Measurements from ENCODE around the gene NNT.

The NNT gene

DNA sequence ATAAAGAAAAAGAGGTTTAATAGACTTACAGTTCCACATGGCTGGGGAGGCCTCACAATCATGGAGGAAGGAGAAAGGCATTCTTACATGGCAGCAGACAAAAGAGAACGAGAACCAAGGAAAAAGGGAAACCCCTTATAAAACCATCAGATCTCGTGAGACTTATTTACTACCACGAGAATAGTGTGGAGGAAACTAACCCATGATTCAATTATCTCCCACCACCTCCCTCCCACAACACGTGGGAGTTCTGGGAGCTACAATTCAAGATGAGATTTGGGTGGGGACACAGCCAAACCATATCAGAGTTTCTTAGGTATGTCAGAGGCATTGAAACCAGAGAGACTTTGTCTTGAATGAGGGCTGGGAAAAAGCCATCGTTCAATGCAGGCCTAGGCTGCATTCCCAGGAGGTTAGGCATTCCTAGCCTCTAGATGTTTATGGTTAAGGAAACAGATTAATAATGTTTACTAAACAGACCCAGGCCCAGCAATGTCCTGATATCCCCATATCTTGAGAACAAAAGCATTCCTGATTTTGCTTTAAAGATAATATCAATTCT lies 38.6 kb upstream of the NNT start:
- no peak overlapping the region for H3K27ac ChIP-seq
- no peak overlapping the region for H3K4me2 ChIP-seq
- H4K20me1 ChIP-seq (ENCODE audit: insufficient read depth): no peaks in the 10 kb centered on the region
- H3K4me3 ChIP-seq (IDR thresholded peaks at IDR 0.05; ENCODE audit: insufficient read depth, low read depth, low read length): no peak overlapping the region
- no peaks in the 10 kb centered on the region for H3K36me3 ChIP-seq (ENCODE audit: insufficient read depth)
- no peaks in the 10 kb centered on the region for H3K27me3 ChIP-seq (ENCODE audit: insufficient read depth, low read depth)
- no peaks in the 10 kb centered on the region for H3K79me2 ChIP-seq (ENCODE audit: insufficient read depth, low read depth)
- TF ChIP-seq, protein P1, sequence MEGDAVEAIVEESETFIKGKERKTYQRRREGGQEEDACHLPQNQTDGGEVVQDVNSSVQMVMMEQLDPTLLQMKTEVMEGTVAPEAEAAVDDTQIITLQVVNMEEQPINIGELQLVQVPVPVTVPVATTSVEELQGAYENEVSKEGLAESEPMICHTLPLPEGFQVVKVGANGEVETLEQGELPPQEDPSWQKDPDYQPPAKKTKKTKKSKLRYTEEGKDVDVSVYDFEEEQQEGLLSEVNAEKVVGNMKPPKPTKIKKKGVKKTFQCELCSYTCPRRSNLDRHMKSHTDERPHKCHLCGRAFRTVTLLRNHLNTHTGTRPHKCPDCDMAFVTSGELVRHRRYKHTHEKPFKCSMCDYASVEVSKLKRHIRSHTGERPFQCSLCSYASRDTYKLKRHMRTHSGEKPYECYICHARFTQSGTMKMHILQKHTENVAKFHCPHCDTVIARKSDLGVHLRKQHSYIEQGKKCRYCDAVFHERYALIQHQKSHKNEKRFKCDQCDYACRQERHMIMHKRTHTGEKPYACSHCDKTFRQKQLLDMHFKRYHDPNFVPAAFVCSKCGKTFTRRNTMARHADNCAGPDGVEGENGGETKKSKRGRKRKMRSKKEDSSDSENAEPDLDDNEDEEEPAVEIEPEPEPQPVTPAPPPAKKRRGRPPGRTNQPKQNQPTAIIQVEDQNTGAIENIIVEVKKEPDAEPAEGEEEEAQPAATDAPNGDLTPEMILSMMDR (conservative IDR thresholded peaks at IDR 0.05; ENCODE audit: low read depth, low read length): no peak
- H2AFZ ChIP-seq (ENCODE audit: low read depth): no peak overlapping the region
- no peak overlapping the region for H3K9ac ChIP-seq
- peaks cover 4% of the 10 kb centered on the region for H3K4me1 ChIP-seq (ENCODE audit: low read depth, poor library complexity, severe bottlenecking)

GRCh38 chr5:43565043-43565442 lies 37.9 kb upstream of the NNT start:
- H3K4me1 ChIP-seq (ENCODE audit: low read depth, poor library complexity, severe bottlenecking): peaks cover 4% of the 10 kb centered on the region
- H4K20me1 ChIP-seq (ENCODE audit: insufficient read depth): no peaks in the 10 kb centered on the region
- TF ChIP-seq, protein P1 (conservative IDR thresholded peaks at IDR 0.05; ENCODE audit: low read depth, low read length): no peak
- H3K27me3 ChIP-seq (ENCODE audit: insufficient read depth, low read depth): no peaks in the 10 kb centered on the region
- no peaks in the 10 kb centered on the region for H3K36me3 ChIP-seq (ENCODE audit: insufficient read depth)
- no peak overlapping the region for H3K4me2 ChIP-seq
- H3K27ac ChIP-seq: no peak overlapping the region
- no peaks in the 10 kb centered on the region for H3K79me2 ChIP-seq (ENCODE audit: insufficient read depth, low read depth)
- H2AFZ ChIP-seq (ENCODE audit: low read depth): no peak overlapping the region
- H3K9ac ChIP-seq: no peak overlapping the region
- H3K4me3 ChIP-seq (IDR thresholded peaks at IDR 0.05; ENCODE audit: insufficient read depth, low read depth, low read length): no peak overlapping the region

DNA sequence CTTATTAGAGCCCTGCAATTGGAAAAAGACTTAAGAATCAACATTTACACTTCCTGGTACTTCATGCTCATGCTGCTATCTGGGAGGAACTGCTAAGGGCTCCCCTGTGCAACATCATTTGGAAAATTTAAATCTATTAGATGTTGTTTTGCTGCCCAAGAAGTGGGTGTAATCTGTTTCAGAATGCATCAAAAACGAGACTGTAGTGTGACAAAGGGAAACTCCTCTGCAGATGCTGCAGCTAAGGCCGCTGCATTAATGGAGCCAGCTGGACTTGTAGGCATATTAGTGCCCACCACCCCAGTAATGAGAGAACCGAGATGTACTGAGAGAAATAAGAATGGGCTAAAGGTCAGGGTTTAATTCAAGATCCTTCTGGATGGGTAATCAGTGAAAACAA lies 35.0 kb upstream of the NNT start:
- no peaks in the 10 kb centered on the region for H3K79me2 ChIP-seq (ENCODE audit: insufficient read depth, low read depth)
- no peak overlapping the region for H3K27ac ChIP-seq
- H3K4me3 ChIP-seq (IDR thresholded peaks at IDR 0.05; ENCODE audit: insufficient read depth, low read depth, low read length): no peak overlapping the region
- no peaks in the 10 kb centered on the region for H3K4me1 ChIP-seq (ENCODE audit: low read depth, poor library complexity, severe bottlenecking)
- H3K4me2 ChIP-seq: no peak overlapping the region
- no peaks in the 10 kb centered on the region for H3K36me3 ChIP-seq (ENCODE audit: insufficient read depth)
- TF ChIP-seq, protein P1 (conservative IDR thresholded peaks at IDR 0.05; ENCODE audit: low read depth, low read length): no peak
- no peaks in the 10 kb centered on the region for H3K27me3 ChIP-seq (ENCODE audit: insufficient read depth, low read depth)
- no peaks in the 10 kb centered on the region for H4K20me1 ChIP-seq (ENCODE audit: insufficient read depth)
- H2AFZ ChIP-seq (ENCODE audit: low read depth): no peak overlapping the region
- H3K9ac ChIP-seq: no peak overlapping the region

GRCh38 chr5:43569236-43569746 lies 33.7 kb upstream of the NNT start:
- Histone ChIP-seq H3K79me2 (ENCODE audit: insufficient read depth, low read depth) (no peaks in the 10 kb centered on the region), H3K9ac (no peak overlapping the region), H3K4me1 (ENCODE audit: low read depth, poor library complexity, severe bottlenecking) (no peaks in the 10 kb centered on the region), H3K36me3 (ENCODE audit: insufficient read depth) (no peaks in the 10 kb centered on the region), H3K4me3 (IDR thresholded peaks at IDR 0.05; ENCODE audit: insufficient read depth, low read depth, low read length) (no peak overlapping the region), H3K27ac (no peak overlapping the region), H2AFZ (ENCODE audit: low read depth) (no peak overlapping the region), H3K4me2 (no peak overlapping the region), H3K27me3 (ENCODE audit: insufficient read depth, low read depth) (no peaks in the 10 kb centered on the region), H4K20me1 (ENCODE audit: insufficient read depth) (no peaks in the 10 kb centered on the region)
- TF ChIP-seq, protein P1 (conservative IDR thresholded peaks at IDR 0.05; ENCODE audit: low read depth, low read length): no peak
